HepG2 (cell line): ENCODE data around the gene VTN. TPM values are rescaled to one million over a fixed set of nuclear protein-coding genes. Genes with fewer than 3 reads are reported as not detected.

Experiments used
- FOXO1 ChIP-seq: sonication (generic); formaldehyde crosslinking; IDR thresholded peaks from 2 replicates; pipeline ENCODE4 v1.4.0; 2020; ENCODE audit warnings: missing genetic modification reagents
- HDAC6 ChIP-seq: fragments of 200-600 bp; sonication (generic); IDR thresholded peaks from 2 replicates; pipeline ENCODE4 v1.7.0; 2017; ENCODE audit warnings: mild to moderate bottlenecking, antibody characterized with exemption, low read length, low read depth
- JUNB ChIP-seq: sonication (generic); formaldehyde crosslinking; IDR thresholded peaks from 2 replicates; pipeline ENCODE4 v1.8.0; 2022; ENCODE audit warnings: missing genetic modification reagents, mild to moderate bottlenecking, borderline replicate concordance
- MXD4 ChIP-seq: IDR thresholded peaks from 2 replicates; pipeline ENCODE4 v1.6.1; 2016; ENCODE audit warnings: mild to moderate bottlenecking, missing biosample characterization, missing genetic modification reagents
- POLR2AphosphoS5 ChIP-seq: IDR thresholded peaks from 2 replicates; pipeline ENCODE4 v1.6.1; 2012; ENCODE audit warnings: low read depth, low read length
- SAP130 ChIP-seq: IDR thresholded peaks from 2 replicates; pipeline ENCODE4 v1.6.1; 2016; ENCODE audit warnings: low read depth
- SRSF4 ChIP-seq: fragments of 200-400 bp; formaldehyde crosslinking; IDR thresholded peaks from one replicate; pipeline ENCODE4 v1.6.1; 2018; ENCODE audit warnings: mild to moderate bottlenecking, low read depth, low read length, moderate library complexity; ENCODE audit not compliant: poor library complexity, severe bottlenecking
- STAG1 ChIP-seq: sonication (generic); formaldehyde crosslinking; IDR thresholded peaks from 2 replicates; pipeline ENCODE4 v1.4.0; 2020; ENCODE audit warnings: missing genetic modification reagents
- THAP7 ChIP-seq: sonication (generic); formaldehyde crosslinking; IDR thresholded peaks from 2 replicates; pipeline ENCODE4 v1.8.1; 2023; ENCODE audit warnings: mild to moderate bottlenecking, missing genetic modification reagents
- THYN1 ChIP-seq: sonication (generic); formaldehyde crosslinking; IDR thresholded peaks from 2 replicates; pipeline ENCODE4 v1.8.1; 2023; ENCODE audit warnings: low read depth, mild to moderate bottlenecking, moderate library complexity, missing genetic modification reagents, borderline replicate concordance
- U2AF2 ChIP-seq: fragments of 200-400 bp; formaldehyde crosslinking; IDR thresholded peaks from 2 replicates; pipeline ENCODE4 v1.6.1; 2017; ENCODE audit warnings: low read depth, mild to moderate bottlenecking, low read length
- ZFAT ChIP-seq: sonication (generic); formaldehyde crosslinking; conservative IDR thresholded peaks from 2 replicates; pipeline ENCODE4 v1.8.1; 2023; ENCODE audit warnings: missing genetic modification reagents, inconsistent platforms
- ZFP36L1 ChIP-seq: sonication (generic); formaldehyde crosslinking; IDR thresholded peaks from 2 replicates; pipeline ENCODE4 v1.8.0; 2022; ENCODE audit warnings: mild to moderate bottlenecking, missing genetic modification reagents, moderate library complexity
- ZNF121 ChIP-seq: sonication (generic); formaldehyde crosslinking; IDR thresholded peaks from 2 replicates; pipeline ENCODE4 v1.5.0; 2020; ENCODE audit warnings: mild to moderate bottlenecking, missing genetic modification reagents
- ZNF547 ChIP-seq: sonication (generic); formaldehyde crosslinking; IDR thresholded peaks from 2 replicates; pipeline ENCODE4 v1.5.1; 2020; ENCODE audit warnings: mild to moderate bottlenecking, missing genetic modification reagents
- ZNF549 ChIP-seq: sonication (generic); formaldehyde crosslinking; IDR thresholded peaks from 2 replicates; pipeline ENCODE4 v1.5.0; 2020; ENCODE audit warnings: missing genetic modification reagents
- polyA plus RNA-seq, 8 experiments: library from polyadenylated mRNA; depleted of rRNA in 3 of 8; stranded (reverse) in 7 of 8; unstranded in 1 of 8; fragments of >200 nt; fragmentation: Illumina TruSeq in 4 of 8; extraction: Trizol in 4 of 8; gene quantifications; 2 replicates each; pipeline versions ENCODE4 v1.2.1 to v1.2.3, GENCODE V29; 2011 to 2016; ENCODE audit warnings: low read depth in 4 of 8, missing spikeins in 1 of 8, mixed read lengths in 1 of 8; ENCODE audit not compliant: insufficient read depth in 1 of 8
- total RNA-seq, 5 experiments: library from RNA; depleted of rRNA; stranded (reverse); fragments of >200 nt; fragmentation: Illumina TruSeq; extraction: Trizol; gene quantifications; 2 replicates each; pipeline ENCODE4 v1.2.3, GENCODE V29; 2016; ENCODE audit warnings: low read depth in 1 of 5
- TF ChIP-seq, protein P1 (sequence below), 2 experiments: sonication (generic) in 1 of 2; formaldehyde crosslinking in 1 of 2; IDR thresholded peaks; 2 replicates each; pipeline versions ENCODE4 v1.4.0 to v1.6.1; 2018 to 2020; ENCODE audit warnings: missing genetic modification reagents in 2 of 2, borderline replicate concordance in 1 of 2, low read depth in 1 of 2, mild to moderate bottlenecking in 1 of 2, missing biosample characterization in 1 of 2
- TF ChIP-seq, protein P2 (sequence below): sonication (generic); formaldehyde crosslinking; IDR thresholded peaks from 2 replicates; pipeline ENCODE4 v1.4.0; 2020; ENCODE audit warnings: mild to moderate bottlenecking, missing genetic modification reagents
- TF ChIP-seq, protein P3 (sequence below): sonication (generic); formaldehyde crosslinking; IDR thresholded peaks from 2 replicates; pipeline ENCODE4 v1.8.0; 2022; ENCODE audit warnings: mild to moderate bottlenecking, missing genetic modification reagents
- TF ChIP-seq, protein P4 (sequence below): sonication (generic); formaldehyde crosslinking; IDR thresholded peaks from 2 replicates; pipeline ENCODE4 v1.8.1; 2023; ENCODE audit warnings: missing genetic modification reagents, mild to moderate bottlenecking, borderline replicate concordance
- TF ChIP-seq, protein P5 (sequence below): sonication (generic); formaldehyde crosslinking; IDR thresholded peaks from 2 replicates; pipeline ENCODE4 v1.5.1; 2020; ENCODE audit warnings: missing genetic modification reagents, mild to moderate bottlenecking, borderline replicate concordance

VTN gene
- total and polyA plus RNA-seq, 2 of the 13 experiments (the other 11 are each of a cell fraction or from before 2014, with no cell fraction given), result 108 to 131 TPM

DNA sequence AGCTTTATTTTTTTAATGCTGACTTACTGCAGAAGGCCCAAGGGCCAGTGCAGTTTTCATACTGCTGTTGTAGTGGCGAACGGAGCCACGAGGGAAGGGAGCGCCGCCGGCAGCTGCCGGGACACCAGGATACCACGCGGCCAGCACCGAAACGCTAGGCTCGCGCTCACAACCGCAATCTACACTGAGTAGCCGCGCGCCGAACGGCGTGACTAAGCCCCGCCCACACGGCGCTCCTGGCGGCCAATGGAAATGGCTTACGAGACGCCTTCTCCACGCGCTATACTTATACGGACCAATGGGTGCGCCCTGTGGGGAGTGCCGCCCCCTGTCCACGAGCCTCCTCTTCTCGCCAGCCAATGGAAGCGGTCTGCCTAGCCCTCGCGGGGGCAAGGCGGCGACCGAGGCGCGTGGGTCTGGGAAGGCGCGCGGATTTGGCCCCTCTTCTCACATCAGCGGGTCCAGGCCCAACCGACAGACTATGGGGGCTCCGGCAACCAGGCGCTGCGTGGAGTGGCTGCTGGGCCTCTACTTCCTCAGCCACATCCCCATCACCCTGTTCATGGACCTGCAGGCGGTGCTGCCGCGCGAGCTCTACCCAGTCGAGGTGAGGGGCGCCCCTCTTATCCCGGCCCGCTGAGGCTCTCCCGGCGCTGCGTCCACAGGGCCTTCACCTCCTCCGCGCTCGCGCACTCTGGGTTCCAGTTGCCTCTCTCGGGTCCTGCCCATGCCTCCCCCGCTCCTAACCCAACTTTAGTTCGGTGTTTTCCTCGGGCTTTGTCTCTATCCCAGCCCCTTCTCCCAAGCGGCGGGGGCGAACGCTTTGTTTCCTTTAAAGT, 51.1 kb downstream of the VTN start, which contains the start of gene TMEM97 (continued):
- TF ChIP-seq, protein P1, sequence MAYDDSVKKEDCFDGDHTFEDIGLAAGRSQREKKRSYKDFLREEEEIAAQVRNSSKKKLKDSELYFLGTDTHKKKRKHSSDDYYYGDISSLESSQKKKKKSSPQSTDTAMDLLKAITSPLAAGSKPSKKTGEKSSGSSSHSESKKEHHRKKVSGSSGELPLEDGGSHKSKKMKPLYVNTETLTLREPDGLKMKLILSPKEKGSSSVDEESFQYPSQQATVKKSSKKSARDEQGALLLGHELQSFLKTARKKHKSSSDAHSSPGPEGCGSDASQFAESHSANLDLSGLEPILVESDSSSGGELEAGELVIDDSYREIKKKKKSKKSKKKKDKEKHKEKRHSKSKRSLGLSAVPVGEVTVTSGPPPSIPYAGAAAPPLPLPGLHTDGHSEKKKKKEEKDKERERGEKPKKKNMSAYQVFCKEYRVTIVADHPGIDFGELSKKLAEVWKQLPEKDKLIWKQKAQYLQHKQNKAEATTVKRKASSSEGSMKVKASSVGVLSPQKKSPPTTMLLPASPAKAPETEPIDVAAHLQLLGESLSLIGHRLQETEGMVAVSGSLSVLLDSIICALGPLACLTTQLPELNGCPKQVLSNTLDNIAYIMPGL (CRISPR knock-in tag; IDR thresholded peaks at IDR 0.05; ENCODE audit: borderline replicate concordance in 1 of 2, low read depth in 1 of 2), result peak in 1 of 2 experiments; percentile 73; a peak in 1 of 4 replicates
- TF ChIP-seq THAP7 (0 out of 2 replicates have a peak, but pooled peaks have one; percentile 20), ZNF547 (peak; percentile 31; the same call in 1 of the 2 replicates), SRSF4 (no peak), ZNF549 (no peak), THYN1 (peak; percentile 22; the same call in 1 of the 2 replicates), POLR2AphosphoS5 (peak; percentile 70), U2AF2 (no peak), MXD4 (CRISPR knock-in tag) (peak; percentile 95), ZFP36L1 (CRISPR knock-in tag) (peak; percentile 92), ZNF121 (CRISPR knock-in tag) (no peak; the same call in 1 of the 2 replicates), FOXO1 (CRISPR knock-in tag) (no peak), SAP130 (peak; percentile 91), ZFAT (CRISPR knock-in tag) (no peak), STAG1 (CRISPR knock-in tag) (0 out of 2 replicates have a peak, but pooled peaks have one; percentile 7), HDAC6 (no peak), JUNB (CRISPR knock-in tag) (no peak)
- TF ChIP-seq, protein P2, sequence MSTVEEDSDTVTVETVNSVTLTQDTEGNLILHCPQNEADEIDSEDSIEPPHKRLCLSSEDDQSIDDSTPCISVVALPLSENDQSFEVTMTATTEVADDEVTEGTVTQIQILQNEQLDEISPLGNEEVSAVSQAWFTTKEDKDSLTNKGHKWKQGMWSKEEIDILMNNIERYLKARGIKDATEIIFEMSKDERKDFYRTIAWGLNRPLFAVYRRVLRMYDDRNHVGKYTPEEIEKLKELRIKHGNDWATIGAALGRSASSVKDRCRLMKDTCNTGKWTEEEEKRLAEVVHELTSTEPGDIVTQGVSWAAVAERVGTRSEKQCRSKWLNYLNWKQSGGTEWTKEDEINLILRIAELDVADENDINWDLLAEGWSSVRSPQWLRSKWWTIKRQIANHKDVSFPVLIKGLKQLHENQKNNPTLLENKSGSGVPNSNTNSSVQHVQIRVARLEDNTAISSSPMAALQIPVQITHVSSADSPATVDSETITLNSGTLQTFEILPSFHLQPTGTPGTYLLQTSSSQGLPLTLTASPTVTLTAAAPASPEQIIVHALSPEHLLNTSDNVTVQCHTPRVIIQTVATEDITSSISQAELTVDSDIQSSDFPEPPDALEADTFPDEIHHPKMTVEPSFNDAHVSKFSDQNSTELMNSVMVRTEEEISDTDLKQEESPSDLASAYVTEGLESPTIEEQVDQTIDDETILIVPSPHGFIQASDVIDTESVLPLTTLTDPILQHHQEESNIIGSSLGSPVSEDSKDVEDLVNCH (CRISPR knock-in tag), result no peak
- TF ChIP-seq, protein P3, sequence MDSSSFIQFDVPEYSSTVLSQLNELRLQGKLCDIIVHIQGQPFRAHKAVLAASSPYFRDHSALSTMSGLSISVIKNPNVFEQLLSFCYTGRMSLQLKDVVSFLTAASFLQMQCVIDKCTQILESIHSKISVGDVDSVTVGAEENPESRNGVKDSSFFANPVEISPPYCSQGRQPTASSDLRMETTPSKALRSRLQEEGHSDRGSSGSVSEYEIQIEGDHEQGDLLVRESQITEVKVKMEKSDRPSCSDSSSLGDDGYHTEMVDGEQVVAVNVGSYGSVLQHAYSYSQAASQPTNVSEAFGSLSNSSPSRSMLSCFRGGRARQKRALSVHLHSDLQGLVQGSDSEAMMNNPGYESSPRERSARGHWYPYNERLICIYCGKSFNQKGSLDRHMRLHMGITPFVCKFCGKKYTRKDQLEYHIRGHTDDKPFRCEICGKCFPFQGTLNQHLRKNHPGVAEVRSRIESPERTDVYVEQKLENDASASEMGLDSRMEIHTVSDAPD (CRISPR knock-in tag), result peak; percentile 84
- TF ChIP-seq, protein P4, sequence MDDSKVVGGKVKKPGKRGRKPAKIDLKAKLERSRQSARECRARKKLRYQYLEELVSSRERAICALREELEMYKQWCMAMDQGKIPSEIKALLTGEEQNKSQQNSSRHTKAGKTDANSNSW, result no peak; the same call in 1 of the 2 replicates
- TF ChIP-seq, protein P5, sequence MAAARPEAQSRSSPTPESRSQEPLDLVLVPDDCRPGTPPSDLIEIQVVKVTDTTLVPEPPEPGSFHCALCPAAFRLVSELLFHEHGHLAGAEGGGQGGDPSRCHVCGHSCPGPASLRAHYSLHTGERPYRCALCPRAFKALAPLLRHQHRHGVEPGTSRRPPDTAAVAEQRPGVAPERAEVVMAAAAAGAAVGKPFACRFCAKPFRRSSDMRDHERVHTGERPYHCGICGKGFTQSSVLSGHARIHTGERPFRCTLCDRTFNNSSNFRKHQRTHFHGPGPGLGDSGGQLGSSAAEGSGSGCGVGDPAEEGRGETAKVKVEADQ (CRISPR knock-in tag), result no peak
